DOHH2 (cell line): ENCODE measurements around the gene CYTIP.

ENCODE experiments used
- H3F3A ChIP-seq: fragments of 200-600 bp; sonication (generic), shearing (Covaris generic); 2 replicates; pipeline ENCODE4 v1.6.0; 2016; ENCODE audit warnings: antibody characterized with exemption, mild to moderate bottlenecking; ENCODE audit not compliant: control insufficient read depth, insufficient read depth
- H3K27ac ChIP-seq: fragments of 200-600 bp; sonication (generic); 2 replicates; pipeline ENCODE4 v1.5.1; 2014; ENCODE audit warnings: low read depth, mild to moderate bottlenecking, low read length, moderate library complexity
- H3K27me3 ChIP-seq: fragments of 200-600 bp; sonication (generic); 2 replicates; pipeline ENCODE4 v1.6.1; 2014; ENCODE audit warnings: mild to moderate bottlenecking, low read length, mixed read lengths; ENCODE audit not compliant: control insufficient read depth
- H3K36me3 ChIP-seq: fragments of 200-600 bp; sonication (generic); 2 replicates; pipeline ENCODE4 v1.6.1; 2014; ENCODE audit warnings: mild to moderate bottlenecking, low read length, moderate library complexity, mixed read lengths; ENCODE audit not compliant: control insufficient read depth
- H3K4me1 ChIP-seq: fragments of 200-600 bp; sonication (generic); 2 replicates; pipeline ENCODE4 v1.6.1; 2014; ENCODE audit warnings: mild to moderate bottlenecking, low read length, mixed read lengths; ENCODE audit not compliant: control insufficient read depth
- H3K4me2 ChIP-seq: fragments of 200-600 bp; sonication (generic); 2 replicates; pipeline ENCODE4 v1.6.0; 2014; ENCODE audit warnings: mild to moderate bottlenecking, low read length, moderate library complexity
- H3K4me3 ChIP-seq: fragments of 200-600 bp; sonication (generic); 2 replicates; pipeline ENCODE4 v1.5.1; 2014; ENCODE audit warnings: mild to moderate bottlenecking, low read length, mixed read lengths
- H3K79me2 ChIP-seq: fragments of 200-600 bp; sonication (generic); 2 replicates; pipeline ENCODE4 v1.6.1; 2014; ENCODE audit warnings: mild to moderate bottlenecking, low read length, mixed read lengths; ENCODE audit not compliant: control insufficient read depth
- H3K9me2 ChIP-seq: fragments of 200-600 bp; sonication (generic); replicated peaks from 2 replicates; pipeline ENCODE4 v1.6.1; 2014; ENCODE audit warnings: mild to moderate bottlenecking, low read length, mixed read lengths; ENCODE audit not compliant: control insufficient read depth
- H3K9me3 ChIP-seq: fragments of 200-600 bp; sonication (generic); 2 replicates; pipeline ENCODE4 v1.6.1; 2014; ENCODE audit warnings: antibody characterized with exemption, low read length, mixed read lengths; ENCODE audit not compliant: control insufficient read depth, insufficient read depth
- H4K20me1 ChIP-seq: fragments of 200-600 bp; sonication (generic); 2 replicates; pipeline ENCODE4 v1.6.0; 2014; ENCODE audit warnings: low read depth, mild to moderate bottlenecking, antibody characterized with exemption, low read length, moderate library complexity; ENCODE audit not compliant: control insufficient read depth, insufficient read depth
- CTCF ChIP-seq: fragments of 200-600 bp; sonication (generic); IDR thresholded peaks from one replicate; pipeline ENCODE4 v1.5.1; 2014; ENCODE audit warnings: antibody characterized with exemption, mild to moderate bottlenecking, low read depth, low read length; ENCODE audit not compliant: poor library complexity, severe bottlenecking
- EZH2phosphoT487 ChIP-seq: fragments of 200-600 bp; sonication (generic); IDR thresholded peaks from 2 replicates; pipeline ENCODE4 v1.6.1; 2017; ENCODE audit warnings: borderline replicate concordance, mild to moderate bottlenecking, antibody characterized with exemption, low read length, moderate library complexity, mixed read lengths

The CYTIP gene

DNA sequence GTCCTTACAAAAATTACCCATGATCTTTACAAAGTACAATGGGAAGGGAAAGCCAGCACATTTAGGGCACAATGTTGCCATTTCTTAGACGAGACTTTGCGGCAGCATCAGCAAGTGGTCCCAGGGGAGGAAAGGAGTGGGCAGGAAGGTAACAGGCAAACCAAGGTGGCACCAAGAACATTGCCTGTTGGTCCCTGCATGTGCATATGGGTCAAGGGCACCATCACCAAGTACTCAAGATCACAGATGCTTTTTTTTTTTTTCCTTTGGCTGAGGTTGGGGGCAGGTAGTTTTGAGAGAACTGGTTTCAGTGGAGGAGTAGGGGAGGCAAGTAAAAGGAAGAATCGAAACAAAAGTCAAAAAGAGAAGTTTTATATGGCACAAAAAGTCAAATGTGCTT is 752 bp upstream of the CYTIP start:
- H3F3A ChIP-seq = peaks cover 20% of the 10 kb centered on the region
- H3K79me2 ChIP-seq = peaks cover 65% of the 10 kb centered on the region
- H3K4me3 ChIP-seq = peak overlapping the region; percentile 85
- no peaks in the 10 kb centered on the region; the same call in 1 of the 2 replicates for H3K27me3 ChIP-seq
- no peaks in the 10 kb centered on the region for H3K9me3 ChIP-seq
- H3K27ac ChIP-seq = peak overlapping the region; percentile 91
- H3K4me2 ChIP-seq = peak overlapping the region; percentile 100
- H3K9me2 ChIP-seq = no peaks in the 10 kb centered on the region
- no peak for TF ChIP-seq EZH2phosphoT487
- TF ChIP-seq CTCF = no peak
- H3K4me1 ChIP-seq = peaks cover 42% of the 10 kb centered on the region
- H4K20me1 ChIP-seq = no peaks in the 10 kb centered on the region
- H3K36me3 ChIP-seq = peaks cover 48% of the 10 kb centered on the region

- Histone ChIP-seq H3K9me2 (no peaks in the 10 kb centered on the region), H3K27ac (peak overlapping the region; percentile 91), H3K27me3 (no peaks in the 10 kb centered on the region; the same call in 1 of the 2 replicates), H3K4me3 (peak overlapping the region; percentile 85), H3K4me2 (peak overlapping the region; percentile 100), H3K79me2 (peaks cover 80% of the 10 kb centered on the region), H3K4me1 (peaks cover 51% of the 10 kb centered on the region), H4K20me1 (no peaks in the 10 kb centered on the region), H3K9me3 (no peaks in the 10 kb centered on the region), H3K36me3 (peaks cover 64% of the 10 kb centered on the region), H3F3A (peaks cover 20% of the 10 kb centered on the region)
- no peak for TF ChIP-seq CTCF
- no peak for TF ChIP-seq EZH2phosphoT487
These were observed 799 bp downstream of the CYTIP start for GRCh38 chr2:157443090-157443489.

GRCh38 chr2:157442636-157443035 is 1.3 kb downstream of the CYTIP start:
- H3K9me2 ChIP-seq = no peaks in the 10 kb centered on the region
- peak overlapping the region; percentile 100 for H3K4me2 ChIP-seq
- H3K36me3 ChIP-seq = peaks cover 68% of the 10 kb centered on the region
- peak overlapping the region; percentile 91 for H3K27ac ChIP-seq
- no peaks in the 10 kb centered on the region; the same call in 1 of the 2 replicates for H3K27me3 ChIP-seq
- TF ChIP-seq CTCF = no peak
- TF ChIP-seq EZH2phosphoT487 = no peak
- H3K4me1 ChIP-seq = peaks cover 51% of the 10 kb centered on the region
- H3F3A ChIP-seq = peaks cover 20% of the 10 kb centered on the region
- peaks cover 85% of the 10 kb centered on the region for H3K79me2 ChIP-seq
- H3K9me3 ChIP-seq = no peaks in the 10 kb centered on the region
- no peaks in the 10 kb centered on the region for H4K20me1 ChIP-seq
- peak overlapping the region; percentile 85 for H3K4me3 ChIP-seq
